Transverse colon (tissue), 4 donors: ENCODE results near the gene FUT7. TPM values are rescaled to one million over a fixed set of nuclear protein-coding genes. Genes with fewer than 3 reads are reported as not detected.

Experiments used
- DNase-seq: peaks from one replicate; pipeline ENCODE4 v3.0.0-alpha.2; 2019
- H3K27ac ChIP-seq, 4 donors: fragments of 200-600 bp; sonication (generic); 2 replicates each; pipeline ENCODE4 v1.5.1; 2016 to 2018; ENCODE audit warnings: inconsistent platforms in 4 of 4
- H3K27me3 ChIP-seq: fragments of 200-600 bp; sonication (generic); 2 replicates; pipeline ENCODE4 v1.5.1; 2017; ENCODE audit warnings: inconsistent platforms
- H3K36me3 ChIP-seq, 4 donors: fragments of 200-600 bp; sonication (generic); 2 replicates each; pipeline ENCODE4 v1.5.1; 2017 to 2019; ENCODE audit warnings: inconsistent platforms in 4 of 4
- H3K4me1 ChIP-seq, 4 donors: fragments of 200-600 bp; sonication (generic); 2 replicates each; pipeline ENCODE4 v1.5.1; 2017 to 2020; ENCODE audit warnings: inconsistent platforms in 4 of 4
- H3K4me3 ChIP-seq, 4 donors: fragments of 200-600 bp; sonication (generic); 1 replicate in 1 of 4; 2 replicates in 3 of 4; pipeline versions ENCODE4 v1.5.1 to v1.6.1; 2017 to 2019; ENCODE audit warnings: inconsistent platforms in 4 of 4
- H3K9me3 ChIP-seq, 2 donors: fragments of 200-600 bp; sonication (generic); 2 replicates each; pipeline ENCODE4 v1.5.1; 2017 to 2019; ENCODE audit warnings: inconsistent platforms in 2 of 2
- CTCF ChIP-seq, 5 experiments: fragments of 200-600 bp in 3 of 5; fragments of 450-650 bp in 2 of 5; sonication (generic) in 3 of 5; IDR thresholded peaks; 1 replicate in 2 of 5; 2 replicates in 3 of 5; pipeline ENCODE4 v1.5.1; 2016 to 2017; ENCODE audit warnings: antibody characterized with exemption in 5 of 5, inconsistent platforms in 3 of 5, mild to moderate bottlenecking in 2 of 5, moderate library complexity in 1 of 5
- EP300 ChIP-seq: sonication (generic); formaldehyde crosslinking; IDR thresholded peaks from one replicate; pipeline ENCODE4 v1.6.1; 2017; ENCODE audit warnings: antibody characterized with exemption, low read depth
- POLR2A ChIP-seq: fragments of 450-650 bp; IDR thresholded peaks from one replicate; pipeline ENCODE4 v1.6.1; 2016; ENCODE audit warnings: antibody characterized with exemption, mild to moderate bottlenecking, moderate library complexity
- POLR2AphosphoS5 ChIP-seq, 3 donors: sonication (generic); formaldehyde crosslinking; IDR thresholded peaks; one replicate each; pipeline ENCODE4 v1.6.1; 2016; ENCODE audit warnings: antibody characterized with exemption in 3 of 3
- WGBS, 2 donors: methylation state at CpG; one replicate each; pipeline ENCODE4 v1.1.5; 2018; ENCODE audit warnings: low coverage in 1 of 2; 5-methylcytosine and 5-hydroxymethylcytosine counted together
- in situ Hi-C, 4 donors: fragments of 200-750 bp; cut with MboI; loops; one replicate each; pipeline versions ENCODE4 v1.15.0 to v1.15.1; 2017; ENCODE audit warnings: low sequenced_read_pairs in 3 of 4, low pct_ligation_motif_present in 1 of 4, low pct_unique_long_range_greater_than_20kb in 1 of 4
- intact Hi-C: fragments of 100-400 bp; cut with DNase I; formaldehyde crosslinking; loops from one replicate; pipeline ENCODE4 v1.15.1; 2023; ENCODE audit warnings: low total_unique reads
- total RNA-seq, 4 donors: library from RNA; depleted of rRNA; stranded (reverse); fragments of >200 nt; gene quantifications; one replicate each; pipeline ENCODE4 v1.1.0, GENCODE V29; 2016

The FUT7 gene
- total RNA-seq, 4 donors from 2014 or later, result not detected

GRCh38 chr9:137032858-137033257 is 970 bp upstream of the FUT7 start:
- in situ Hi-C loops, result loop anchor here in 3 of 4 donors (10.0 to 25.0 kb wide), 2 partner anchors 246 to 248 kb away; partner anchors contain the start of genes CCDC183 (in 2 of the 3) and TMEM141 (in 2 of the 3)
- intact Hi-C loops, result loop anchor here (5.0 kb wide), 1 partner anchor 86 kb away; the partner anchor contains the start of gene C8G
- Histone ChIP-seq H3K9me3 (no peaks in the 10 kb centered on the region), H3K27ac (no peak overlapping the region), H3K4me1 (peaks cover 15 to 47% (median 32%) of the 10 kb centered on the region in 4 donors), H3K27me3 (no peaks in the 10 kb centered on the region), H3K4me3 (no peak overlapping the region), H3K36me3 (no peaks in the 10 kb centered on the region)
- DNase-seq, result no peak
- TF ChIP-seq CTCF (IDR thresholded peaks at IDR 0.05) (no peak), POLR2AphosphoS5 (IDR thresholded peaks at IDR 0.05) (no peak), POLR2A (no peak), EP300 (no peak)
- WGBS, 2 donors, result 75% methylated on average over 10 of the region's 10 CpGs; no CpG with 5 or more reads in 1 of the 2 donors

- no peak overlapping the region for H3K27ac ChIP-seq
- intact Hi-C loops, result loop anchor here (5.0 kb wide), 1 partner anchor 84 kb away; the partner anchor contains the start of gene C8G
- in situ Hi-C loops, result loop anchor here in 3 of 4 donors (10.0 to 25.0 kb wide), 2 partner anchors 244 to 246 kb away; partner anchors contain the start of genes CCDC183 (in 2 of the 3) and TMEM141 (in 2 of the 3)
These were observed 1.1 kb downstream of the FUT7 start for GRCh38 chr9:137030538-137031527.

GRCh38 chr9:137030006-137030405 is 1.9 kb downstream of the FUT7 start:
- intact Hi-C loops, result loop anchor here (5.0 kb wide), 1 partner anchor 83 kb away; the partner anchor contains the start of gene C8G
- H3K4me3 ChIP-seq, result no peak overlapping the region
- WGBS, 2 donors, result 67 to 80% methylated on average over 2 to 11 of the region's 15 CpGs

More at GRCh38 chr9:137030538-137031527, 1.1 kb downstream of the FUT7 start:
- Histone ChIP-seq H3K27me3 (no peaks in the 10 kb centered on the region), H3K9me3 (no peaks in the 10 kb centered on the region), H3K4me1 (peaks cover 23 to 65% (median 48%) of the 10 kb centered on the region in 4 donors), H3K36me3 (no peaks in the 10 kb centered on the region), H3K4me3 (no peak overlapping the region)
- TF ChIP-seq EP300, result no peak
- no peak for TF ChIP-seq CTCF (IDR thresholded peaks at IDR 0.05)
- no peak for TF ChIP-seq POLR2A
- TF ChIP-seq POLR2AphosphoS5 (IDR thresholded peaks at IDR 0.05), result no peak
- no peak for DNase-seq
- WGBS, 2 donors, result 60 to 74% methylated on average over 1 to 51 of the region's 65 CpGs

More at GRCh38 chr9:137030006-137030405, 1.9 kb downstream of the FUT7 start:
- no peak overlapping the region for H3K27ac ChIP-seq
- in situ Hi-C loops, result loop anchor here in 3 of 4 donors (10.0 to 25.0 kb wide), 2 partner anchors 243 to 245 kb away; partner anchors contain the start of genes CCDC183 (in 2 of the 3) and TMEM141 (in 2 of the 3)
- H3K27me3 ChIP-seq, result no peaks in the 10 kb centered on the region
- TF ChIP-seq POLR2A, result no peak
- TF ChIP-seq CTCF (IDR thresholded peaks at IDR 0.05), result no peak
- TF ChIP-seq EP300, result no peak
- no peak for TF ChIP-seq POLR2AphosphoS5 (IDR thresholded peaks at IDR 0.05)
- no peaks in the 10 kb centered on the region for H3K36me3 ChIP-seq
- peaks cover 22 to 62% (median 46%) of the 10 kb centered on the region in 4 donors for H3K4me1 ChIP-seq
- no peaks in the 10 kb centered on the region for H3K9me3 ChIP-seq
- DNase-seq, result no peak
